ENCODE data around the gene MRPL50. TPM values are rescaled to one million over a fixed set of nuclear protein-coding genes. Genes with fewer than 3 reads are reported as not detected.

The MRPL50 gene
- polyA plus RNA-seq, 1 experiment, result 3.9 TPM

- ChIA-PET CTCF (interaction anchor here (1.0 kb wide), 1 partner anchor 26 kb away, joined by 3 read pairs; no protein-coding TSS in a partner anchor), POLR2A (no interaction called here)
- TF ChIP-seq CTCF (IDR thresholded peaks at IDR 0.05; ENCODE audit: insufficient read depth, low read depth, low read length), result no peak
- H3K4me3 ChIP-seq (ENCODE audit: low read depth, low read length), result no peak overlapping the region
- H3K27me3 ChIP-seq (ENCODE audit: control insufficient read depth, insufficient read depth, low read length), result no peaks in the 10 kb centered on the region
- DNase-seq (ENCODE audit: low read depth), result no peak
- H3K36me3 ChIP-seq (ENCODE audit: control insufficient read depth, insufficient read depth, low read length), result no peaks in the 10 kb centered on the region
Observed at GRCh38 chr9:101362450-101362849, 36.0 kb downstream of the MRPL50 start.

- ChIA-PET CTCF (no interaction called here), POLR2A (no interaction called here)
- no peak for DNase-seq (ENCODE audit: low read depth)
- Histone ChIP-seq H3K36me3 (ENCODE audit: control insufficient read depth, insufficient read depth, low read length) (no peaks in the 10 kb centered on the region), H3K4me3 (ENCODE audit: low read depth, low read length) (no peak overlapping the region), H3K27me3 (ENCODE audit: control insufficient read depth, insufficient read depth, low read length) (no peaks in the 10 kb centered on the region)
- TF ChIP-seq CTCF (IDR thresholded peaks at IDR 0.05; ENCODE audit: insufficient read depth, low read depth, low read length), result no peak
Observed at GRCh38 chr9:101360647-101361046, 37.8 kb downstream of the MRPL50 start.

GRCh38 chr9:101359679-101360078 lies 38.7 kb downstream of the MRPL50 start:
- POLR2A ChIA-PET, result no interaction called here

GRCh38 chr9:101356619-101357018 lies 41.8 kb downstream of the MRPL50 start:
- ChIA-PET CTCF (no interaction called here), POLR2A (no interaction called here)
- Histone ChIP-seq H3K27me3 (ENCODE audit: control insufficient read depth, insufficient read depth, low read length) (no peaks in the 10 kb centered on the region), H3K4me3 (ENCODE audit: low read depth, low read length) (no peak overlapping the region), H3K36me3 (ENCODE audit: control insufficient read depth, insufficient read depth, low read length) (no peaks in the 10 kb centered on the region)
- no peak for TF ChIP-seq CTCF (IDR thresholded peaks at IDR 0.05; ENCODE audit: insufficient read depth, low read depth, low read length)
- DNase-seq (ENCODE audit: low read depth), result no peak

More at GRCh38 chr9:101359679-101360078, 38.7 kb downstream of the MRPL50 start:
- DNase-seq (ENCODE audit: low read depth), result no peak
- Histone ChIP-seq H3K36me3 (ENCODE audit: control insufficient read depth, insufficient read depth, low read length) (no peaks in the 10 kb centered on the region), H3K27me3 (ENCODE audit: control insufficient read depth, insufficient read depth, low read length) (no peaks in the 10 kb centered on the region), H3K4me3 (ENCODE audit: low read depth, low read length) (no peak overlapping the region)
- TF ChIP-seq CTCF (IDR thresholded peaks at IDR 0.05; ENCODE audit: insufficient read depth, low read depth, low read length), result no peak
- CTCF ChIA-PET, result no interaction called here

- ChIA-PET CTCF (no interaction called here), POLR2A (no interaction called here)
- TF ChIP-seq CTCF (IDR thresholded peaks at IDR 0.05; ENCODE audit: insufficient read depth, low read depth, low read length), result no peak
- Histone ChIP-seq H3K4me3 (ENCODE audit: low read depth, low read length) (no peak overlapping the region), H3K27me3 (ENCODE audit: control insufficient read depth, insufficient read depth, low read length) (no peaks in the 10 kb centered on the region), H3K36me3 (ENCODE audit: control insufficient read depth, insufficient read depth, low read length) (no peaks in the 10 kb centered on the region)
- DNase-seq (ENCODE audit: low read depth), result no peak
Observed at GRCh38 chr9:101354765-101355708, 43.4 kb downstream of the MRPL50 start.

Measured in BJ (cell line).